ENCODE measurements around the gene DSG4. TPM values are rescaled to one million over a fixed set of nuclear protein-coding genes. Genes with fewer than 3 reads are reported as not detected.

Gene DSG4
- total RNA-seq, 4 donors from 2014 or later: 0.09 to 0.63 (median 0.19) TPM; not detected in 1

- ATAC-seq (ENCODE audit: low FRiP score) (no peak), DNase-seq (ENCODE audit: low spot score) (no peak)
- no peak for TF ChIP-seq CTCF (IDR thresholded peaks at IDR 0.05)
Observed at GRCh38 chr18:31369478-31369877, 7.1 kb upstream of the DSG4 start.

- ATAC-seq (ENCODE audit: low FRiP score): no peak
- no peak for DNase-seq (ENCODE audit: low spot score)
- no peak for TF ChIP-seq CTCF (IDR thresholded peaks at IDR 0.05)
Observed at GRCh38 chr18:31371989-31372388, 4.6 kb upstream of the DSG4 start.

GRCh38 chr18:31373641-31374040 is 2.9 kb upstream of the DSG4 start:
- no peak for TF ChIP-seq CTCF (IDR thresholded peaks at IDR 0.05)
- no peak for DNase-seq (ENCODE audit: low spot score)
- ATAC-seq (ENCODE audit: low FRiP score): no peak

GRCh38 chr18:31380912-31381311 is 4.3 kb downstream of the DSG4 start:
- TF ChIP-seq CTCF (IDR thresholded peaks at IDR 0.05): no peak
- ATAC-seq (ENCODE audit: low FRiP score): no peak
- DNase-seq (ENCODE audit: low spot score): no peak

- DNase-seq (ENCODE audit: low spot score) (no peak), ATAC-seq (ENCODE audit: low FRiP score) (no peak)
- no peak for TF ChIP-seq CTCF (IDR thresholded peaks at IDR 0.05)
Observed at GRCh38 chr18:31382107-31382506, 5.5 kb downstream of the DSG4 start.

GRCh38 chr18:31386741-31387140 is 10.2 kb downstream of the DSG4 start:
- DNase-seq (ENCODE audit: low spot score) (no peak), ATAC-seq (ENCODE audit: low FRiP score) (no peak)
- no peak for TF ChIP-seq CTCF (IDR thresholded peaks at IDR 0.05)

- no peak for DNase-seq (ENCODE audit: low spot score)
- TF ChIP-seq CTCF (IDR thresholded peaks at IDR 0.05): no peak
- ATAC-seq (ENCODE audit: low FRiP score): no peak
Observed at GRCh38 chr18:31393286-31393685, 16.7 kb downstream of the DSG4 start.
